Peyer's patch (tissue), 4 donors: ENCODE measurements around the gene NTN1. TPM values are rescaled to one million over a fixed set of nuclear protein-coding genes. Genes with fewer than 3 reads are reported as not detected.

ENCODE experiments used
- DNase-seq, 3 donors: peaks; one replicate each; pipeline ENCODE4 v3.0.0-alpha.2; 2017 to 2019
- H3K27ac ChIP-seq, 4 donors: fragments of 200-600 bp; sonication (generic); one replicate each; pipeline ENCODE4 v1.5.1; 2016 to 2019
- H3K27me3 ChIP-seq, 2 donors: fragments of 200-600 bp; sonication (generic); one replicate each; pipeline ENCODE4 v1.5.1; 2019
- H3K36me3 ChIP-seq, 3 donors: fragments of 200-600 bp; sonication (generic); one replicate each; pipeline ENCODE4 v1.5.1; 2016 to 2019
- H3K4me1 ChIP-seq, 4 donors: fragments of 200-600 bp; sonication (generic); one replicate each; pipeline ENCODE4 v1.5.1; 2016 to 2019
- H3K4me3 ChIP-seq, 4 donors: fragments of 200-600 bp; sonication (generic); 1 replicate in 3 of 4; 2 replicates in 1 of 4; pipeline ENCODE4 v1.5.1; 2016 to 2019; ENCODE audit warnings: mild to moderate bottlenecking in 1 of 4
- H3K9me3 ChIP-seq, 4 donors: fragments of 200-600 bp; sonication (generic); one replicate each; pipeline ENCODE4 v1.5.1; 2016 to 2019; ENCODE audit warnings: mild to moderate bottlenecking in 1 of 4
- POLR2A ChIP-seq, 2 donors: fragments of 450-650 bp; IDR thresholded peaks; one replicate each; pipeline ENCODE4 v1.5.1; 2017; ENCODE audit warnings: antibody characterized with exemption in 2 of 2, mild to moderate bottlenecking in 2 of 2, moderate library complexity in 2 of 2
- total RNA-seq, 4 donors: library from RNA; depleted of rRNA; stranded (reverse); fragments of >200 nt; gene quantifications; one replicate each; pipeline ENCODE4 v1.1.0, GENCODE V29; 2016
- TF ChIP-seq, protein P1 (sequence below), 6 experiments: fragments of 450-650 bp in 4 of 6; fragments of 200-600 bp in 2 of 6; sonication (generic) in 1 of 6; IDR thresholded peaks; one replicate each; pipeline ENCODE4 v1.5.1; 2017 to 2019; ENCODE audit warnings: antibody characterized with exemption in 6 of 6, mild to moderate bottlenecking in 3 of 6, moderate library complexity in 1 of 6

The NTN1 gene
- total RNA-seq, 4 donors from 2014 or later: 4.0 to 17.3 (median 10.9) TPM

DNA sequence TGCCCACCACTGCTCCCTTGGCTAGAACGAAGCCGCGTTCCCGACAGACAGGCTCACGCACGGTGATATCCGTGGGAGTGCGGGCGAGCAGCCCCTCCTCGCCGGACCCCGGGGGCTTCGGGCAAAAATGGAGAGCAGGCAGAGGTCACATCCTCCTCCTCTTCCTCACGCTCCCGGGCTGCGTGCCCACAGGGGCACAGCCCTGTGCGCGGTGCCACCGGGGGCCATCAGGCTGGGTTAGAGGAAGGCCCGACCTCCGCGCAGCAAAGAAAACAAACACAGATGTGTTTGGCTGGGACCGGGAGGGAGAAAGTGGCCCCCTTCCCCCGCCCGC is 519 bp upstream of the NTN1 start:
- DNase-seq: no peak
- H3K9me3 ChIP-seq: no peaks in the 10 kb centered on the region
- peak overlapping the region; percentile 35 to 84 (median 70) for H3K27ac ChIP-seq
- no peaks in the 10 kb centered on the region for H3K36me3 ChIP-seq
- TF ChIP-seq, protein P1, sequence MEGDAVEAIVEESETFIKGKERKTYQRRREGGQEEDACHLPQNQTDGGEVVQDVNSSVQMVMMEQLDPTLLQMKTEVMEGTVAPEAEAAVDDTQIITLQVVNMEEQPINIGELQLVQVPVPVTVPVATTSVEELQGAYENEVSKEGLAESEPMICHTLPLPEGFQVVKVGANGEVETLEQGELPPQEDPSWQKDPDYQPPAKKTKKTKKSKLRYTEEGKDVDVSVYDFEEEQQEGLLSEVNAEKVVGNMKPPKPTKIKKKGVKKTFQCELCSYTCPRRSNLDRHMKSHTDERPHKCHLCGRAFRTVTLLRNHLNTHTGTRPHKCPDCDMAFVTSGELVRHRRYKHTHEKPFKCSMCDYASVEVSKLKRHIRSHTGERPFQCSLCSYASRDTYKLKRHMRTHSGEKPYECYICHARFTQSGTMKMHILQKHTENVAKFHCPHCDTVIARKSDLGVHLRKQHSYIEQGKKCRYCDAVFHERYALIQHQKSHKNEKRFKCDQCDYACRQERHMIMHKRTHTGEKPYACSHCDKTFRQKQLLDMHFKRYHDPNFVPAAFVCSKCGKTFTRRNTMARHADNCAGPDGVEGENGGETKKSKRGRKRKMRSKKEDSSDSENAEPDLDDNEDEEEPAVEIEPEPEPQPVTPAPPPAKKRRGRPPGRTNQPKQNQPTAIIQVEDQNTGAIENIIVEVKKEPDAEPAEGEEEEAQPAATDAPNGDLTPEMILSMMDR (IDR thresholded peaks at IDR 0.05): no peak
- no peak for TF ChIP-seq POLR2A (IDR thresholded peaks at IDR 0.05)
- H3K4me3 ChIP-seq: peak overlapping the region; percentile 38 to 77 (median 68)
- peaks cover 7 to 32% (median 19%) of the 10 kb centered on the region in 4 donors for H3K4me1 ChIP-seq
- H3K27me3 ChIP-seq: peaks cover 0 to 9% of the 10 kb centered on the region in 2 donors

- H3K27ac ChIP-seq: peak overlapping the region; percentile 35 to 84 (median 70)
- peaks cover 7 to 32% (median 19%) of the 10 kb centered on the region in 4 donors for H3K4me1 ChIP-seq
- no peak for DNase-seq
- TF ChIP-seq, protein P1 (IDR thresholded peaks at IDR 0.05): no peak
- TF ChIP-seq POLR2A (IDR thresholded peaks at IDR 0.05): no peak
- no peaks in the 10 kb centered on the region for H3K36me3 ChIP-seq
- H3K4me3 ChIP-seq: peak overlapping the region; percentile 38 to 77 (median 68)
- H3K27me3 ChIP-seq: peaks cover 0 to 9% of the 10 kb centered on the region in 2 donors
- no peaks in the 10 kb centered on the region for H3K9me3 ChIP-seq
These were observed 772 bp downstream of the NTN1 start for GRCh38 chr17:9021992-9022572.

DNA sequence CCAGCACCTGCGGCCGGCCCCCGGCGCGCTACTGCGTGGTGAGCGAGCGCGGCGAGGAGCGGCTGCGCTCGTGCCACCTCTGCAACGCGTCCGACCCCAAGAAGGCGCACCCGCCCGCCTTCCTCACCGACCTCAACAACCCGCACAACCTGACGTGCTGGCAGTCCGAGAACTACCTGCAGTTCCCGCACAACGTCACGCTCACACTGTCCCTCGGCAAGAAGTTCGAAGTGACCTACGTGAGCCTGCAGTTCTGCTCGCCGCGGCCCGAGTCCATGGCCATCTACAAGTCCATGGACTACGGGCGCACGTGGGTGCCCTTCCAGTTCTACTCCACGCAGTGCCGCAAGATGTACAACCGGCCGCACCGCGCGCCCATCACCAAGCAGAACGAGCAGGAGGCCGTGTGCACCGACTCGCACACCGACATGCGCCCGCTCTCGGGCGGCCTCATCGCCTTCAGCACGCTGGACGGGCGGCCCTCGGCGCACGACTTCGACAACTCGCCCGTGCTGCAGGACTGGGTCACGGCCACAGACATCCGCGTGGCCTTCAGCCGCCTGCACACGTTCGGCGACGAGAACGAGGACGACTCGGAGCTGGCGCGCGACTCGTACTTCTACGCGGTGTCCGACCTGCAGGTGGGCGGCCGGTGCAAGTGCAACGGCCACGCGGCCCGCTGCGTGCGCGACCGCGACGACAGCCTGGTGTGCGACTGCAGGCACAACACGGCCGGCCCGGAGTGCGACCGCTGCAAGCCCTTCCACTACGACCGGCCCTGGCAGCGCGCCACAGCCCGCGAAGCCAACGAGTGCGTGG is 1.5 kb downstream of the NTN1 start:
- Histone ChIP-seq H3K27ac (peak overlapping the region in 3 of 4 donors; percentile 64 to 84 (median 75)), H3K4me3 (peak overlapping the region; percentile 38 to 77 (median 68)), H3K27me3 (peaks cover 0 to 9% of the 10 kb centered on the region in 2 donors), H3K36me3 (no peaks in the 10 kb centered on the region), H3K4me1 (peaks cover 7 to 32% (median 19%) of the 10 kb centered on the region in 4 donors), H3K9me3 (no peaks in the 10 kb centered on the region)
- no peak for DNase-seq
- TF ChIP-seq, protein P1 (IDR thresholded peaks at IDR 0.05): no peak
- TF ChIP-seq POLR2A (IDR thresholded peaks at IDR 0.05): no peak

- peak overlapping the region in 2 of 4 donors; percentile 1 to 84 for H3K27ac ChIP-seq
- no peak for DNase-seq
- H3K4me3 ChIP-seq: peak overlapping the region; percentile 38 to 77 (median 68)
- H3K27me3 ChIP-seq: peaks cover 0 to 9% of the 10 kb centered on the region in 2 donors
- H3K36me3 ChIP-seq: no peaks in the 10 kb centered on the region
- TF ChIP-seq, protein P1 (IDR thresholded peaks at IDR 0.05): no peak
- TF ChIP-seq POLR2A (IDR thresholded peaks at IDR 0.05): no peak
- peaks cover 7 to 32% (median 19%) of the 10 kb centered on the region in 4 donors for H3K4me1 ChIP-seq
- no peaks in the 10 kb centered on the region for H3K9me3 ChIP-seq
These were observed 2.3 kb downstream of the NTN1 start for GRCh38 chr17:9023392-9024218.

- TF ChIP-seq, protein P1 (IDR thresholded peaks at IDR 0.05): no peak
- TF ChIP-seq POLR2A (IDR thresholded peaks at IDR 0.05): no peak
- no peaks in the 10 kb centered on the region for H3K36me3 ChIP-seq
- peak overlapping the region in 1 of 4 donors; percentile 8 for H3K4me3 ChIP-seq
- DNase-seq: no peak
- H3K9me3 ChIP-seq: no peaks in the 10 kb centered on the region
- H3K27ac ChIP-seq: peak overlapping the region in 1 of 4 donors; percentile 18
- peaks cover 0 to 9% of the 10 kb centered on the region in 2 donors for H3K27me3 ChIP-seq
- H3K4me1 ChIP-seq: peaks cover 7 to 32% (median 19%) of the 10 kb centered on the region in 4 donors
These were observed 3.2 kb downstream of the NTN1 start for GRCh38 chr17:9024497-9024896.
